Measurements from ENCODE around the gene AFF2. TPM values are rescaled to one million over a fixed set of nuclear protein-coding genes. Genes with fewer than 3 reads are reported as not detected.

The AFF2 gene
- total RNA-seq, 1 donor from 2014 or later = 10.9 TPM

GRCh38 chrX:148713981-148714380 is 213.6 kb downstream of the AFF2 start:
- no peak for ATAC-seq
- intact Hi-C loops (cut with DNase I) = no loop called here
- Histone ChIP-seq H3K4me3 (no peak overlapping the region), H3K27me3 (ENCODE audit: low read depth) (no peaks in the 10 kb centered on the region), H3K4me1 (no peaks in the 10 kb centered on the region), H3K9me3 (no peaks in the 10 kb centered on the region), H3K27ac (no peak overlapping the region), H3K36me3 (no peaks in the 10 kb centered on the region)
- TF ChIP-seq CTCF (IDR thresholded peaks at IDR 0.05) = no peak
- no peak for DNase-seq

- DNase-seq (no peak), ATAC-seq (no peak)
- Histone ChIP-seq H3K27ac (no peak overlapping the region), H3K9me3 (no peaks in the 10 kb centered on the region), H3K27me3 (ENCODE audit: low read depth) (no peaks in the 10 kb centered on the region), H3K36me3 (no peaks in the 10 kb centered on the region), H3K4me1 (no peaks in the 10 kb centered on the region), H3K4me3 (no peak overlapping the region)
- TF ChIP-seq CTCF (IDR thresholded peaks at IDR 0.05) = no peak
- intact Hi-C loops (cut with DNase I) = no loop called here
These were observed 214.9 kb downstream of the AFF2 start for GRCh38 chrX:148715361-148715760.

- intact Hi-C loops (cut with DNase I) = no loop called here
- H3K4me1 ChIP-seq = no peaks in the 10 kb centered on the region
These were observed 222.5 kb downstream of the AFF2 start for GRCh38 chrX:148722966-148723365.

GRCh38 chrX:148723551-148723950 is 223.1 kb downstream of the AFF2 start:
- ATAC-seq = no peak
- Histone ChIP-seq H3K36me3 (no peaks in the 10 kb centered on the region), H3K9me3 (no peaks in the 10 kb centered on the region), H3K27me3 (ENCODE audit: low read depth) (no peaks in the 10 kb centered on the region), H3K4me1 (no peaks in the 10 kb centered on the region), H3K4me3 (no peak overlapping the region), H3K27ac (no peak overlapping the region)
- no peak for TF ChIP-seq CTCF (IDR thresholded peaks at IDR 0.05)
- intact Hi-C loops (cut with DNase I) = no loop called here
- no peak for DNase-seq

More at GRCh38 chrX:148722966-148723365, 222.5 kb downstream of the AFF2 start:
- Histone ChIP-seq H3K27me3 (ENCODE audit: low read depth) (no peaks in the 10 kb centered on the region), H3K36me3 (no peaks in the 10 kb centered on the region), H3K27ac (no peak overlapping the region), H3K9me3 (no peaks in the 10 kb centered on the region), H3K4me3 (no peak overlapping the region)
- DNase-seq (no peak), ATAC-seq (no peak)
- no peak for TF ChIP-seq CTCF (IDR thresholded peaks at IDR 0.05)

GRCh38 chrX:148728901-148729300 is 228.5 kb downstream of the AFF2 start:
- intact Hi-C loops (cut with DNase I) = no loop called here
- no peak for ATAC-seq
- TF ChIP-seq CTCF (IDR thresholded peaks at IDR 0.05) = no peak
- no peaks in the 10 kb centered on the region for H3K36me3 ChIP-seq
- H3K27me3 ChIP-seq (ENCODE audit: low read depth) = no peaks in the 10 kb centered on the region
- no peaks in the 10 kb centered on the region for H3K9me3 ChIP-seq
- no peak overlapping the region for H3K27ac ChIP-seq
- no peak for DNase-seq
- H3K4me1 ChIP-seq = no peaks in the 10 kb centered on the region
- H3K4me3 ChIP-seq = no peak overlapping the region

GRCh38 chrX:148732743-148733142 is 232.3 kb downstream of the AFF2 start:
- no peaks in the 10 kb centered on the region for H3K36me3 ChIP-seq

More at GRCh38 chrX:148732743-148733142, 232.3 kb downstream of the AFF2 start:
- no peaks in the 10 kb centered on the region for H3K4me1 ChIP-seq
- DNase-seq (no peak), ATAC-seq (no peak)
- no peak overlapping the region for H3K4me3 ChIP-seq
- H3K9me3 ChIP-seq = no peaks in the 10 kb centered on the region
- no peaks in the 10 kb centered on the region for H3K27me3 ChIP-seq (ENCODE audit: low read depth)
- TF ChIP-seq CTCF (IDR thresholded peaks at IDR 0.05) = no peak
- no peak overlapping the region for H3K27ac ChIP-seq
- intact Hi-C loops (cut with DNase I) = no loop called here
